Trophoblast cell (in vitro differentiated cells and primary cell): ENCODE data around the gene RPA3.

Experiments
- DNase-seq, 2 donors: peaks; one replicate each; pipeline ENCODE4 v3.0.0-alpha.2; 2016
- H2AFZ ChIP-seq: 2 replicates; pipeline ENCODE4 v1.6.1; 2013; ENCODE audit warnings: low read length, moderate library complexity, mild to moderate bottlenecking; ENCODE audit not compliant: insufficient read depth, poor library complexity
- H2AK5ac ChIP-seq: 2 replicates; pipeline ENCODE4 v1.6.1; 2013; ENCODE audit warnings: mild to moderate bottlenecking, low read length
- H2BK120ac ChIP-seq: 2 replicates; pipeline ENCODE4 v1.6.1; 2013; ENCODE audit warnings: low read length, mild to moderate bottlenecking, moderate library complexity; ENCODE audit not compliant: insufficient read depth, poor library complexity
- H2BK12ac ChIP-seq: 2 replicates; pipeline ENCODE4 v1.6.1; 2013; ENCODE audit warnings: mild to moderate bottlenecking, low read length, moderate library complexity
- H2BK5ac ChIP-seq: 2 replicates; pipeline ENCODE4 v1.6.1; 2013; ENCODE audit warnings: low read length, low read depth, moderate library complexity, mild to moderate bottlenecking; ENCODE audit not compliant: poor library complexity
- H3K14ac ChIP-seq: 2 replicates; pipeline ENCODE4 v1.6.1; 2013; ENCODE audit warnings: mild to moderate bottlenecking, low read length
- H3K18ac ChIP-seq: 2 replicates; pipeline ENCODE4 v1.6.1; 2013; ENCODE audit warnings: mild to moderate bottlenecking, low read length
- H3K23ac ChIP-seq: 2 replicates; pipeline ENCODE4 v1.6.1; 2013; ENCODE audit warnings: low read length
- H3K27ac ChIP-seq: 2 replicates; pipeline ENCODE4 v1.5.1; 2013; ENCODE audit warnings: low read depth, mild to moderate bottlenecking, inconsistent platforms, low read length, moderate library complexity
- H3K27me3 ChIP-seq: 2 replicates; pipeline ENCODE4 v1.6.1; 2013; ENCODE audit warnings: inconsistent platforms, mild to moderate bottlenecking, low read length, moderate library complexity; ENCODE audit not compliant: insufficient read depth
- H3K36me3 ChIP-seq, 2 experiments: 1 replicate in 1 of 2; 2 replicates in 1 of 2; pipeline ENCODE4 v1.6.1; 2013; ENCODE audit warnings: low read length in 2 of 2, mild to moderate bottlenecking in 2 of 2, moderate library complexity in 1 of 2; ENCODE audit not compliant: insufficient read depth in 2 of 2, control insufficient read depth in 1 of 2
- H3K4ac ChIP-seq: 2 replicates; pipeline ENCODE4 v1.6.1; 2013; ENCODE audit warnings: low read depth, mild to moderate bottlenecking, low read length, moderate library complexity
- H3K4me1 ChIP-seq, 2 experiments: 1 replicate in 1 of 2; 2 replicates in 1 of 2; pipeline ENCODE4 v1.6.1; 2013; ENCODE audit warnings: low read length in 2 of 2, mild to moderate bottlenecking in 2 of 2, moderate library complexity in 1 of 2; ENCODE audit not compliant: insufficient read depth in 2 of 2, control insufficient read depth in 1 of 2
- H3K4me2 ChIP-seq: 2 replicates; pipeline ENCODE4 v1.6.1; 2013; ENCODE audit warnings: inconsistent platforms, mild to moderate bottlenecking, low read length, moderate library complexity
- H3K4me3 ChIP-seq: 2 replicates; pipeline ENCODE4 v1.5.1; 2013; ENCODE audit warnings: mild to moderate bottlenecking, low read depth, low read length, inconsistent platforms
- H3K79me1 ChIP-seq: one replicate; pipeline ENCODE4 v1.6.1; 2013; ENCODE audit warnings: low read length
- H3K79me2 ChIP-seq: 2 replicates; pipeline ENCODE4 v1.6.1; 2013; ENCODE audit warnings: low read length, mild to moderate bottlenecking; ENCODE audit not compliant: control insufficient read depth, insufficient read depth, poor library complexity
- H3K9ac ChIP-seq: 2 replicates; pipeline ENCODE4 v1.6.1; 2013; ENCODE audit warnings: mild to moderate bottlenecking, low read length
- H3K9me3 ChIP-seq: 2 replicates; pipeline ENCODE4 v1.6.1; 2013; ENCODE audit warnings: low read depth, mild to moderate bottlenecking, control low read depth, inconsistent platforms, low read length; ENCODE audit not compliant: insufficient read depth
- H4K12ac ChIP-seq: 2 replicates; pipeline ENCODE4 v1.6.1; 2013; ENCODE audit warnings: low read depth, mild to moderate bottlenecking, low read length, moderate library complexity
- H4K8ac ChIP-seq: 2 replicates; pipeline ENCODE4 v1.6.1; 2013; ENCODE audit warnings: low read depth, mild to moderate bottlenecking, low read length, moderate library complexity
- H4K91ac ChIP-seq: one replicate; pipeline ENCODE4 v1.6.1; 2013; ENCODE audit warnings: low read depth, mild to moderate bottlenecking, low read length, moderate library complexity
- WGBS: extraction: QIAGEN DNeasy Blood & Tissue Kit; methylation state at CpG from one replicate; pipeline ENCODE4 v1.1.7; 2013; ENCODE audit warnings: missing lambda C conversion rate; ENCODE audit not compliant: insufficient read length, insufficient coverage; ENCODE audit errors: extremely low coverage; 5-methylcytosine and 5-hydroxymethylcytosine counted together

Gene RPA3

DNA sequence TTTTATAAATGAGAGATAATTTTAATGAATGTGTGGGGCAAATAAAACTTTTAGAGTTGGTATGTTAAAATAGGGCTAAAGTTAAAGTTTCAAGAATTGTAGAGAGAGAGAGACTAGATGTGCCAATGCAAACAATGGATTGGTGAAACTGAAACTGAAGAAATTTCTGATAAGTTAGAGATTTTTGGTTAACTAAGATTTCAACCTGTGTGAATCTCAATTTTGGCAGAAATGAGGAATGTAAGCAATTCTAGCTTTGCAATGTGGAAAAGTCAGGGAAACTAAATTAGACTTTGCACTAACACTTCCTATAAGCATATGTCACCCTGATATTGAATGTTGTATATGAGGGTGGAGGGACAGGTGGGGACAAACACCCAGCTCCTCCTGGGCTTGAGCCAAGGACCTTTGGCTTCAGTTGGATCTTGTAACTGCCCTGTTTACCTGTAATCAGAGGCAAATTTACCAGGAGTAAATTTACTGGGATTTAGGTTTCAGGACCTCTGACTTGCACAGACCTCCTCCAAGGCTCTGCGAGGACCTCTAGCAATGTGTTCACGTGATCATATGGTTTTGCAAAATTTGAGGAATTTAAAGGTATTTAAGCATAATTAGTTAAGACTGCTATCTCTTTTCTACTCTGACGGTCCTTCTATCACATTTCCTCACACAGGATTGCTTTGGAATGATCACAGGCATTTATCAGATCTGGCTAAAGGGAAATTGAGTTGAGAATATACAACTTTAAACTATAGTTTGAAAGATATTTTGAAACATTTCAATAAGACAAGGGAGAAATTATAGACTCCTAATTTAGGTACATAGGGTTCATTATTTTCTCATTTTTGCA is 33.1 kb upstream of the RPA3 start:
- H3K4ac ChIP-seq: no peak overlapping the region
- DNase-seq: peak in 1 of 2 donors; percentile 63
- H2BK12ac ChIP-seq: no peak overlapping the region
- H2BK120ac ChIP-seq: no peak overlapping the region
- H3K4me1 ChIP-seq: peaks cover 0 to 3% of the 10 kb centered on the region in 2 experiments
- no CpG with 5 or more reads among the region's 3 CpGs for WGBS
- H4K8ac ChIP-seq: no peak overlapping the region
- H3K18ac ChIP-seq: no peak overlapping the region
- no peaks in the 10 kb centered on the region for H3K79me2 ChIP-seq
- no peak overlapping the region for H3K23ac ChIP-seq
- no peak overlapping the region for H3K9ac ChIP-seq
- H3K14ac ChIP-seq: no peak overlapping the region
- no peaks in the 10 kb centered on the region for H3K9me3 ChIP-seq
- H2AFZ ChIP-seq: no peak overlapping the region
- H3K27me3 ChIP-seq: no peaks in the 10 kb centered on the region
- no peak overlapping the region for H3K27ac ChIP-seq
- no peak overlapping the region for H2AK5ac ChIP-seq
- no peak overlapping the region for H2BK5ac ChIP-seq
- no peaks in the 10 kb centered on the region for H3K36me3 ChIP-seq
- no peak overlapping the region for H4K91ac ChIP-seq
- no peaks in the 10 kb centered on the region for H3K79me1 ChIP-seq
- no peak overlapping the region for H3K4me3 ChIP-seq
- H4K12ac ChIP-seq: no peak overlapping the region
- no peak overlapping the region for H3K4me2 ChIP-seq

DNA sequence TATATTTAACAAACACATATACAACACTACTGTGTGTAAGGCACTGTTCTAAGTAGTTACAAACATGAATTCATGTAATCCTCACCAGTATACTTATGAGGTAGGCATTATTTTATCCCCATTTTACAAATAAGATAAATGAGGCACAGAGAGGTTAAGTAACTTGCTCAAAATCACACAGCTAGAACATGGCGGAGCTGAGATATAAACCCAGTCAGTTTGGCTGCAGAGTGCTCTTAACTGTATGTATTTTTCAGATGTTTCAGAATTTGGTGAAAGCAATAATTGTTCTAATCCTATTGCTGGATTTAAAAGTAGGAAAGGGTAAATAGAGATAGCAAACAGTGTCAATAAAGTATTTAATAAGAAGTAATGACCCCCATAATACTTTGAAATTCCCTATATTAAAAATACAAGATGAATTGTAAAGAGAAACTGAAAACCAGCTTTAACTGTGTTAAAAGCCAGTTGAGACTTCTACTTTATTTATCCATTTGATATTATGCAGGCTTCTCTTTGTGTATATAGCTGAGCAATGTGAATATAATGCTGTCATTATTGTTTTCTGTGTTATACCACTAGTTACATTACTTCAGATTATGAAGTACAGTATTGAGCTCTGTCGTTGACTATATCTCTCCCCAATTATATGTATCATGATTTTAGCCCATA is 32.3 kb upstream of the RPA3 start:
- H2BK5ac ChIP-seq: no peak overlapping the region
- no peak overlapping the region for H2AK5ac ChIP-seq
- no peak overlapping the region for H3K4me2 ChIP-seq
- no peak overlapping the region for H4K12ac ChIP-seq
- no peak overlapping the region for H3K18ac ChIP-seq
- H2AFZ ChIP-seq: no peak overlapping the region
- DNase-seq: no peak
- H3K14ac ChIP-seq: no peak overlapping the region
- H3K27ac ChIP-seq: no peak overlapping the region
- no peaks in the 10 kb centered on the region for H3K36me3 ChIP-seq
- H3K4ac ChIP-seq: no peak overlapping the region
- no peak overlapping the region for H2BK120ac ChIP-seq
- H3K9me3 ChIP-seq: no peaks in the 10 kb centered on the region
- no peak overlapping the region for H3K23ac ChIP-seq
- H3K79me1 ChIP-seq: no peaks in the 10 kb centered on the region
- H4K91ac ChIP-seq: no peak overlapping the region
- WGBS: no CpG with 5 or more reads among the region's 2 CpGs
- peaks cover 0 to 3% of the 10 kb centered on the region in 2 experiments for H3K4me1 ChIP-seq
- H3K9ac ChIP-seq: no peak overlapping the region
- no peak overlapping the region for H4K8ac ChIP-seq
- H3K27me3 ChIP-seq: no peaks in the 10 kb centered on the region
- no peaks in the 10 kb centered on the region for H3K79me2 ChIP-seq
- H3K4me3 ChIP-seq: no peak overlapping the region
- no peak overlapping the region for H2BK12ac ChIP-seq

DNA sequence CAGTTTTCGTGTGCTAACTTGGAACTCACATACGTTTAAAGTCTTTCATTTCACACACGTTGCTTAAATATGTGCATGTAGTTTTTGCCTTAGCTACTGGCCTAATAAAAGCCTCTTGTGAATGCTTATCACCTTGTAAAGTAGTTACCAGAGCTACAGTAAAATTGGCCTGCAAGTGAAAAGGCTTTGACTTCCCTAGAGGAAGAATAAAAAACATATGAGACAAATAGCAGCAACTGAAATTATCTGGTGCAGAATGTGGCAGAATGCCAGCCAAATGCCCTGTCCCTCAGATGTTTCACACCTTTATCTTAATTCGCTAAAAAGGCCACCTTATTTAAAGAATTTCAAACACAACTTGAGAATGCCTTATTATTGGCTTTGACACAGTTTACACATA is 28.1 kb upstream of the RPA3 start:
- no peak overlapping the region for H3K23ac ChIP-seq
- H3K79me1 ChIP-seq: no peaks in the 10 kb centered on the region
- no peak overlapping the region for H3K4me3 ChIP-seq
- no peak overlapping the region for H3K4ac ChIP-seq
- H3K14ac ChIP-seq: no peak overlapping the region
- no peak overlapping the region for H2BK12ac ChIP-seq
- no peak overlapping the region for H3K18ac ChIP-seq
- no peak overlapping the region for H2AFZ ChIP-seq
- H2BK120ac ChIP-seq: no peak overlapping the region
- H3K4me2 ChIP-seq: no peak overlapping the region
- DNase-seq: no peak
- no peaks in the 10 kb centered on the region for H3K36me3 ChIP-seq
- no peaks in the 10 kb centered on the region for H3K79me2 ChIP-seq
- peaks cover 0 to 1% of the 10 kb centered on the region in 2 experiments for H3K4me1 ChIP-seq
- H3K27ac ChIP-seq: no peak overlapping the region
- H3K27me3 ChIP-seq: no peaks in the 10 kb centered on the region
- no peak overlapping the region for H4K8ac ChIP-seq
- H2AK5ac ChIP-seq: no peak overlapping the region
- no CpG with 5 or more reads among the region's 4 CpGs for WGBS
- no peak overlapping the region for H2BK5ac ChIP-seq
- no peak overlapping the region for H4K12ac ChIP-seq
- no peaks in the 10 kb centered on the region for H3K9me3 ChIP-seq
- H3K9ac ChIP-seq: no peak overlapping the region
- no peak overlapping the region for H4K91ac ChIP-seq

GRCh38 chr7:7745966-7746365 is 27.6 kb upstream of the RPA3 start:
- Histone ChIP-seq H2AK5ac (no peak overlapping the region), H2BK120ac (no peak overlapping the region), H3K4me3 (no peak overlapping the region), H4K12ac (no peak overlapping the region), H3K79me1 (no peaks in the 10 kb centered on the region), H3K27me3 (no peaks in the 10 kb centered on the region), H3K79me2 (no peaks in the 10 kb centered on the region), H3K9me3 (no peaks in the 10 kb centered on the region), H2BK5ac (no peak overlapping the region), H3K14ac (no peak overlapping the region), H2AFZ (no peak overlapping the region), H3K18ac (no peak overlapping the region), H3K27ac (no peak overlapping the region), H4K91ac (no peak overlapping the region), H3K9ac (no peak overlapping the region), H3K4me2 (no peak overlapping the region), H2BK12ac (no peak overlapping the region), H3K36me3 (no peaks in the 10 kb centered on the region), H3K4me1 (no peaks in the 10 kb centered on the region), H3K23ac (no peak overlapping the region), H3K4ac (no peak overlapping the region), H4K8ac (no peak overlapping the region)
- DNase-seq: no peak
- no CpG with 5 or more reads among the region's 4 CpGs for WGBS
